ENCODE results near the gene MEGF6.

MEGF6 gene

DNA sequence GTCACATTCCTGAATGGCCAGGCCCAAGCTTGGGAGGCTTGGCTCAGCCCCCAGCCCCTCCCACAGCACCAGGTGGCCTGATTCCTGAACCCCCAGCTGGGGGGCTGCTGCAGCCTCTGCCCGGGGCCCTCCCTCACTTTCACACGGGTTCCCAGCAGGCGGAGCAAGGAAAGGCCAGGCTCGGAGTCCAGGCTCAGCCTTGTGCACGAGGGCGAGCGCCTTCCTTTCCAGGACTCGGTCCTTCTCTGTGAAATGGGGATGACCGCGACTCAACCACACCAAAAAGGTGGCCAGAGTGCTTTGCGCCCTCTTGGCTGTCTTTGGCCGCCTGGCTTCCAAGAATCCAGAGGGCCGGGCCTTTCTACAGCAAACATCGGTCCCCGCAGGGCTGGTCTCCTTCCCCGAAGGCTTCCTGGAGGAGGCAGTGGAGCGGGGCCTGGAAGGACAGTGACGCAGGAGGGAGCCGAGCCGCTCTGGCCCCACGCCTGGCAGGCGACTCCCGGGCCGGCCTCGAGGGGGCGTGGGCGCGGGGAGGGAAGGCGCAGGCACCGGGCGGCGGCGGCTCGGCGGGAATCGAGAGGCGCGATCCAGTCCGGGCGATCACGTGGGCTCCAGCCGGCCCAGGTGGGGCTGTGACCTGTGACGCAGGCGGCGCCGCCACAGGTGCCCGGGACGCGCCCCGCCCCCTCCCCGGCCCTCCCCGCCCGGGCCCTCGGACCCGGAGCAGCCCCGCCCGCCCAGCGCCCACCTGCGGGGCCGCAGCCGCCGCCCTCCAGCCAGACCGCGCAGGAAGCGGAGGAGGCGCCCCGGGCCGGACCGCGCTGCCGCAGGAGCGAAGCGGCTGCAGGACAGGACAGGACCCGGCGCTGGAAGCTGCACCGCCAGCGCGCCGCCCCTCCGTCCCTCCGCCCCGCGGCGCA is 157.2 kb downstream of the MEGF6 start, which contains the start of gene ARHGEF16:
TSS of gene ARHGEF16 (plus strand) at position 775 of the 920 bp plus-strand sequence. CDS start 8,420 bp downstream, outside the sequence.
- peak; percentile 53 to 92 for DNase-seq

- DNase-seq, result peak; percentile 30 to 87
These were observed 158.0 kb downstream of the MEGF6 start for GRCh38 chr1:3453203-3453761.

DNA sequence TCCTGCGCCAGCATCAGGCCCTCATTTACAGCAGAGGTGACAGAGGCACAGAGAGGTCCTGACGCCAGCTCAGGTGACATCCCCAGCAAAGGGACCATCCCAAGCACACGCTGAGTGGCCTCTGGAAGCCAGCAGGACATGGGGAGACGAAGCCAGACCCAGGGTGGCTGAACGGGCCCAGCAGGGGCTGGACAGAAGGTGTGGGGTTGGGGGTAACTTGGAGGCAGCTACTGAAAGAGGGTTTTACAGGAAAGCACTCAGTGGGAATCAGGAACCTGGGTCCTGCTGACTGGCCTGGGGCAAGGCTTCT is 158.5 kb downstream of the MEGF6 start:
- DNase-seq, result no peak

DNA sequence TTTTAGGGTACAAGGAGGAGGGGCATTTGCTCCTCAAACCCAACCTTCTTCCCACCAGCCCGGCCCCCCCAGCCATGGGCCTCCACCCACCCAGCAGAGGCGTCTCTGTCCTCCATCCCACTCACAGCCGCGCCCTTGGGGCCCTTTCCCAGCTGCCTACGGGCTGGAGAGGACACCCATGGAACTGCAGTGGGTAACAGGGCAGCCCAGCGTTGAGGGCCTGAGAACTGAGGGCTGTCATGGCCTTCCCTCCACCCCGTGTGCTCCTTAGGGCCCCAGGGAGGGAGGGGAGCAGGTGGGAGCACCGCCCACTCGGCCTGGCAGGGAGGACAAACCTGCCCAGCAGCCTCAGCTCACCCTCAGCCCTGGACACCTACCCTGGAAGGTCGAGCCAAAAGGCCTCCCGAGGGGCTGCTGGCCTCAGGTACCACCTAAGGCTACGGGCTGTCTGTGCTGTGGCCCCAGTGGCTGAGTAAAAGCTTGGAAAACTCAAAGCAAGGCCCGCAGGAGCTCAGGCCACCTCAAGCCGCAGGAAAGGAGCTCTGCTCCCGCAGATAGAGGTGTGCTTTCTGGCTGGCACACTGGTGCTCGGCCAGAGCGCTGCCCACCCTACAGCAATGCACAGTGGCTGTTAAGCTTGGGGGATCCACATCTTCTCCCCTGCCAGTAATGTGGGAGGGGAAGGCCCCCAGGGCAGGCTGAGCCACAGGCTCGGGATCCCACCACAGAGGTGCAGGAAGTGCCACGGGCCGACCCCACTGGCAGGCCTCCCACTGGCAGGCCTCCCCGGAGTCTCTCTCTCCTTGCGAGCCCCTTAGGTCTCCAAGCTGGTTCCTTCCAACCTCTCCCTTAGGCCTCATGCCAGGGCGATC is 159.1 kb downstream of the MEGF6 start:
- no peak for DNase-seq

GRCh38 chr1:3450983-3451382 is 160.3 kb downstream of the MEGF6 start:
- DNase-seq, result no peak

- peak in 1 of 2 experiments; percentile 9 for DNase-seq
These were observed 161.0 kb downstream of the MEGF6 start for GRCh38 chr1:3450202-3450863.

- no peak for DNase-seq
These were observed 166.6 kb downstream of the MEGF6 start for GRCh38 chr1:3444736-3445135.

DNA sequence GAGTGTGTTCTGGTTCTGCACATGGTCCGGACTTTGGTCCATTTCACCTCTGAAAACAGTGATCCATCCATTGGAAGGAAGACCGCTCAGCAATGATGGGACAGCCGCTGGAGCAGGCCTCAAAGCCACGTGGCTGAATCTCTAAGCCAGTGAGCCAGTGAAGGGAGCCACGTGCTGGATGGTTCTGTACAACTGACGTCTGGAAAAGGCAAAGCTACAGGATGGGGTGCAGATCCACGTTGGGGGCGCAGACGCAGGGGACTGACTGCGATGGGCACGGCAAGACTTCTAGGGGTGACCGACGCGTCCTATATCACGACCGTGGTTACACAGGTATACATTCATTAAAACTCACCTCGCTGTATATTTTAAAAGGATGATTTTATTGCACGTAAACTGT is 167.0 kb downstream of the MEGF6 start:
- DNase-seq, result no peak

DNA sequence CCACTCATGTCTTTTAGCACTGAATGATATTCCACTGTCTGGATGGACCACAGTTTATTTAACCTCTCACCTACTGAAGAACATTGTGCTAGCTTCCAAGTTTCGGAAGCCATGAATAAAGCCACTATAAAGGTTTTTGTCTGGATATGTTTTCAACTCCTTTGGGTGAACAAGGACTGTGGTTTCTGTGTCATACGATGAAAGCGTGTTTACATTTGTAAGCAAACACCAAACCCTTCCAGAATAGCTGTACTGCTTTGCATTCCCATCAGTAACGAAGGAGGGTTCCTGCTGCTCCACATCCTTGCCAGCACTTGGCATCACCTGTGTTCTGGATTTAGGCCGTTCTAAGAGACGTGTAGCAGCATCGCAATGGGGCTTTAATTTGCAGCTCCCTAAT is 167.5 kb downstream of the MEGF6 start:
- peak; percentile 22 to 57 for DNase-seq

GRCh38 chr1:3442901-3443300 is 168.4 kb downstream of the MEGF6 start:
- DNase-seq, result no peak

GRCh38 chr1:3442331-3442730 is 169.0 kb downstream of the MEGF6 start:
- DNase-seq, result no peak

DNA sequence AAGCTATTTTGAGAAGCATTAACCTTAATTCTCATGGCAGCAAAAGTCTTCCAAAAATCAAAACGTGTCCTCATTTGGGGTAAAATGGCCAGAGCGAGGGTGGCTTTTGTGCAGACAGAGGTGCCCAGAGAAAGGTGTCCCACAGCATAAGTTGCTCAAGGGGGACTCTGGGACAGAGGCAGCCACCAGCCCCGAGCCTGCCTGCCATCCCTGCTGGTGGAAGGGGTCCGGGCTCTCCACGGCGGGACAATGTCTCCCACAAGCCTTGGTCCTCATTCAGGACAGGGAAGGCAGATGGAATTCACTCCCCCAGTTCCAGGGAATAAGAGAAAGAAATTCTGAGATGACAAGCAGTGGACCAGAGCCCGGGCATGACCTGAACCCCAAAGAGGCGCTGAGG is 169.4 kb downstream of the MEGF6 start:
- DNase-seq, result no peak

GRCh38 chr1:3441410-3441847 is 169.9 kb downstream of the MEGF6 start:
- DNase-seq, result no peak

DNA sequence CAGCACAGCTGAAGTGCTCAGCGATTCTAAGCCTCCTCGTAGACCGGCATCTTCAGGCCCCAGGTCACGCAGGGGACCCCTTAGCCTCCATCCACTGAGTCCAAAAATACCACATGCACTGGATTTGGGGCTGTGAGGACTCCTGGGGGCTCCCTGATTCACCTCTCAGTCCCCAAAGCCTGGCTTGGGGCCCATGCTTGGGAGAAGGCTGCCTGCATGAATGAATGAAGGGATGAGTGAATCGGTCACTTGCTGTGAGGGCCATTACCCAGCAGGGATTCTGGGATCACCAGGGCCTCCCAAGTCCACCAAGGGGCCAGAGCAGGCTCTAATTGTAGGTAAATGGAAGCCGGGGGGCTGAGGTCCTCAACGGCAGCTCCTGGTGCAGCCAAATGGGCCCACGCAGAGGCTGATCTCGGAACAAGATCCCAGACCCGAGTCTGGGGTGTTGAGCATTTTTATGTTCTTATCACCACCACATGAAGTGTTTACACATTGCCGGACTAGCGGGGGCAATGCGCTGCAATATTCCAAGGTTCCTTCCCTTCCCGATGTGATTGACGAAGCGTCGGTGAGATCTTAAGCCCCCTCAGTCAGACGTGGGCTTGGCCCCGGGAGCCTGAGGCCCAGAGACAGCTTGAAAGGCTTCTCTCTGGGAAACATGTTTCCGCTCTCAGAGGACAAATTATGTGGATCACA is 170.4 kb downstream of the MEGF6 start:
- no peak for DNase-seq

- DNase-seq, result no peak
These were observed 171.0 kb downstream of the MEGF6 start for GRCh38 chr1:3440300-3440681.

Data from NCI-H526 (cell line).